GM21423 (cell line): ENCODE results near the gene DOCK1.
"Not testable (repeated sequence)": the region's sequence is repeated elsewhere in the genome, so short reads cannot be mapped to it uniquely, and the experiment has no call there.

ENCODE experiments used
- ATAC-seq: cut with Tn5 transposase; IDR thresholded peaks from one replicate; pipeline ENCODE4 v1.9.1; 2021; ENCODE audit warnings: mild to moderate bottlenecking, moderate library complexity; ENCODE audit not compliant: unreplicated experiment

Gene DOCK1

DNA sequence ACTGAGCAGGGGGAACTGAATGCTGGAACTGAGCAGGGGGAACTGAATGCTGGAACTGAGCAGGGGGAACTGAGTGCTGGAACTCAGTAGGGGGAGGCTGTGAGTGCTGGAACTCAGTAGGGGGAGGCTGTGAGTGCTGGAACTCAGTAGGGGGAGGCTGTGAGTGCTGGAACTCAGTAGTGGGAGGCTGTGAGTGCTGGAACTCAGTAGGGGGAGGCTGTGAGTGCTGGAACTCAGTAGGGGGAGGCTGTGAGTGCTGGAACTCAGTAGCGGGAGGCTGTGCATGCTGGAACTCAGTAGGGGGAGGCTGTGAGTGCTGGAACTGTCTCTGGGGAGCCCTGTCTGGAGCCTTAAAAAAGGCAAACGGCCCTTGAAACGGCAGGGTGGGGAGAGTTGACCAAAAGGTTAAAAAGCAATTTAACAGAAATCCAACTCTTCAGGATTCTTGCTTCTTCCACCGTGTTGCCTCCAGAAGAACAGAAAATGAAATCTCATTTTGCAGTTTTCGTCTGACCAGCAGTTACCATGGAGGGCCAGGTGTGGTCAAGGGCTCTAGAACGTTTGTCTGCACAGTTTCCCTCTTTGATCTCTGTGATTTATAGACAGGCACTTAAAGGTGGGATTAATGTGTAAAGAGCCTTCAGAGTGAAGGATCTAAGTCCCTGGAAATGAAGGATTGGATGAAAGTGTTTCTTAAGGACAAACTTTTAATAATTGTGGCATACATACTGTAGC is 19.1 kb downstream of the DOCK1 start:
- ATAC-seq = no peak

DNA sequence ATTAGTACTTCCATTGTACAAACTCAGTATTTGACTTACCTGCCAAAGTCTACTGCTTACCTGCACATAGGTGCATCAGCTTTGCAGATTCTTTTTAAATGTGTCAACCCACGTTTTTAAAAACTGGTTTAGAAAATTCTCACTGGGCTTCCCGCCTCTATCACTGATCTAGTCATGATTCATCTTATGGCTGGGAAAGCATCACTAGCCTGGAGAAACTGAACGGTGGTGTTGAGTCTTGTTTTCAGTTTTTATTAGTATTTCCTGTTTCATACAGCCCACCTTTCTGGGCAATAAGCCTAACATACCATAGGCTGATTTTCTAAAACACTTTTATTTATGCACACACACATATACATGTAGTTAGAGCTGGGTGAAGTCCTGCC is 19.7 kb downstream of the DOCK1 start:
- ATAC-seq = no peak

GRCh38 chr10:126926568-126926967 is 21.3 kb downstream of the DOCK1 start:
- ATAC-seq = no peak

DNA sequence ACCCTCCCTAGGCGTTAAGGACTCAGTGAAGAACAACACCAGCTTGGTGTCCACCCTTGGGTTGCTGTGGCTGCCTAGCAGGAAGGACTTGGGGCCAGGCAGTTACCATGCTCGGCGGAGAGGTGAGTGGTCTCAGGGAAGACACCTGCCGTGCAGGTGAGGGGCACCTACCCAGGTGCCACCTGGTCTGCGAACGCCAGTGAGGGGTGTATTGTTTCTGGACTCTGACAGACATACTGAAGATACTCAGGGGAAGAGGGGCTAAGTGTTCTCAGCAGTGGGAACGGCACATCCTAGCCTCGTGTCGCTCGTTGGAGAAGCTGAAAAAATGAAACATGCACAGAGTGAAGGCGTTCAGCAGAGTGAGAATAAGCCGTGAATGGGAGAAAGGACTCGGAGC is 22.6 kb downstream of the DOCK1 start:
- no peak for ATAC-seq

DNA sequence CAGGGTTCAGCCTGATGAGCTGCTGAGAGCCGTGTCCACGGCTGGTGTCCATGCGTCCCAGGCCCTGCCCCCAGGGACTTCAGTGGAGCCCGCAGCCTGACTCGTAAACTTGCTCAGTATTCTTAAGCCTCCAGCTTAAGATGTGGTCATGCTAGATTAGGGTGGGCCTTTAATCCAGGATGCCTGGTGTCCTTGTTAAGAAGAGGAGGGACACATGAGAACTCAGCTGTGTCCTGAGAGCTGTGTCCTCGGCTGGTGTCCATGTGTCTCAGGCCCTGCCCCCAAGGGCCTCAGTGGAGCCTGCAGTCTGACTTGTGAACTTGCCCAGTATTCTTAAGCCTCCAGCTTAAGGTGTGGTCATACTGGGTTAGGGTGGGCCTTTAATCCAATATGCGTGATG is 23.0 kb downstream of the DOCK1 start:
- ATAC-seq = no peak

DNA sequence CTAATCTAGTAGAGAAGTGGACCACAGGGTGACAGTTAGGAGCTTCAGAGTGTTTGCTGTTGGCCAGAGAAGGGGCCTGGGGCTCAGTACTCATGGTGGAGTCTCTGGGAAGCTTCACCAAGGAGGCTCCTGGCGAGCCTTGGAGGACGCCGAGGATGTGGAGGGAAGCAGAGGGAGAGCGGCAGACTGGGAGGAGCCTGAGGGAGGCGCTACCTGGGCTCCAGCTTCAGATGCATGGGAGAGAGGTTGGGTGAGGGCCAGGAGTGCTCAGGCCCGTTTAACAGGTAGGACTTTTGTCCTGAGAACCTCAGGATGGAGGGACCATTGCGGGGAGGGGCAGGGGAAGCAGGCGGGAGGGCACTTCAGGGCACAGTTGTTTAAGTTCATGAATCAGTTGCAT is 24.2 kb downstream of the DOCK1 start:
- no peak for ATAC-seq

- ATAC-seq = no peak
These were observed 25.1 kb downstream of the DOCK1 start for GRCh38 chr10:126930131-126930882.

DNA sequence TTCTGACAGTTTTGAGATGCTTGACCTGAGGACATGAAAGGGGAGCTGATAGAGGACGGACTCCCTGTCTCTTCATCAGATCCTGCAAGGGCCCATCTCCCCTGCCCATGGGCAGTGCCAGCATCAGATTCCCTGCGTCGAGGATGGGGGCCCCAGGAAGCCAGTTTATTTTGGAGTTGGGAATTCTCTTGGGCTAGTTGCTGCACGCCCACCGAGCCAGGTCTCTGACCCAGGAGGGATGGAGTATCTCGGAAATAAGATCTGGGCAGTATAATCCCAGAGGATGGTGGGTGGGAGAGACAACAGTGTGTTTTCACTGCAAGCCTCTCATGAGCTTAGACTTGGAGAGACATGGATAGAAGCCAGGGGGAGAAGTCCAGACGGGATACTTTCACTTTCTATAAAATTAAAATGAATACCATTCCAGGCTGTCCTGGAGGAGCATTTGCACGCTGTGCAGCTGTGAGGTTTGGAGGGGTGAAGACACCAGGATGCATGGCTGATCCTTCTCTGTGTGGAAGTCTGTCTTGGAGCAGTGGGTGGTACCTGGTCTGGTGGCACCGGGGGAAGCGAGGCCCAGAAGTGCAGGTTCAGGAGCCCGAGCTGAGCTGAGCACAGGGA is 25.8 kb downstream of the DOCK1 start:
- ATAC-seq = no peak

DNA sequence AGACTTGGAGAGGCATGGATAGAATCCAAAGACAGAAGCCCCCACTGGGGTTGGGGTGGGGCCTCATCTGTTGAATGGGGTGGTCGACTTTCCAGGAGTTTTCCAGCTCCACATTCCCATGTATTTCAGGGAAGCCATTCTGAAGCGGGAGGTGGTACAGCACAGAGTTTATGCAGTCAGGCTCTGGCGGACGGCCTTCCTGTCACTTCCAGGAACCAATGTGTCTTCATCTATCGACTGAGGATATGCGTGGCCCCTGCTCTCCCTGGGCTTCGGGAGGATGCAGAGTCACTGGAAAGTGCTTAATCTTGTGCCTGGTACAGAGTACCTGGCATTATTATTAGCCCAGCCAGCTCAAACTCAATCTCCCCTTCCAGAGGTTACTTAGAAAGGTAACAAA is 26.3 kb downstream of the DOCK1 start:
- no peak for ATAC-seq

DNA sequence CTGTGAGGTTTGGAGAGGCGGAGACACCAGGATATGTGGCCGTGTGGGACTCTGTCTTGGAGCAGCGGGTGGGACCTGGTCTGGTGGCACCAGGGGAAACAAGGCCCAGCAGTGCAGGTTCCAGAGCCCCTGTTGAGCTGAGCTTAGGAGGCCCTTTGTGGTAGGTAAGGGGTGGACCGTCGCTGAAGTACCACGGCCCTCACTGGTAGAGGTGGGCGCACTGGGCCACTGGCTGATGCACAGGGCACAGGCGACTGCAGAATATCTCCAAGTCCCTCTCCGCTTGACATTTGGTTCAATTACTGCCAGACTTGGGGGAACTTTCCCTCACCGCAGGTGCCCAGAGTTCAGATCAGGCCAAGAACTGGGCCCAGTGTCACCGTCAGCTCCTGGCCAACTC is 27.3 kb downstream of the DOCK1 start:
- no peak for ATAC-seq

GRCh38 chr10:126933116-126933515 is 27.9 kb downstream of the DOCK1 start:
- ATAC-seq = no peak

- no peak for ATAC-seq
These were observed 30.2 kb downstream of the DOCK1 start for GRCh38 chr10:126935263-126935946.

DNA sequence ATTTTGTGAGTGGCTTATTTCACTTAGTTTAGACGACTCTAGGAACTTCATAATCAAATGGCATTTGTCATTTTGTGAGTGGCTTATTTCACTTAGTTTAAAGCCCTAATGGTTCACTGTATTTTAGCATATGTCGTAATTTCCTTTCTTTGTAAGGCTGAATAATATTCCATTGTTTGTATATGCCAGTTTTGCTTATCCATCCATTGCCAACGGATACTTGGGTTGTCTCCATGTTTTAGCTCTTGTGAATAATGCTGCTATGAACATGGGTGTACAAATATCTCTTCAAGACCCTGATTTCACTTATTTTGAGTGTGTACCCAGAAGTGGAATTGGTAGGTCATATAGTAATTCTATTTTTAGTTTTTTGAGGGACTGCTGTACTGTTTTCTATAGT is 31.8 kb downstream of the DOCK1 start:
- ATAC-seq = no peak

- ATAC-seq = not testable (repeated sequence)
These were observed 32.9 kb downstream of the DOCK1 start for GRCh38 chr10:126938121-126938520.

- no peak for ATAC-seq
These were observed 34.5 kb downstream of the DOCK1 start for GRCh38 chr10:126939706-126940105.

- no peak for ATAC-seq
These were observed 35.6 kb downstream of the DOCK1 start for GRCh38 chr10:126940670-126941310.

GRCh38 chr10:126944191-126944590 is 39.0 kb downstream of the DOCK1 start:
- ATAC-seq = no peak

GRCh38 chr10:126945351-126946030 is 40.3 kb downstream of the DOCK1 start:
- no peak for ATAC-seq

GRCh38 chr10:126946746-126947145 is 41.5 kb downstream of the DOCK1 start:
- no peak for ATAC-seq

GRCh38 chr10:126948355-126949160 is 43.3 kb downstream of the DOCK1 start:
- no peak for ATAC-seq
